Measurements from ENCODE around the gene YJU2. TPM values are rescaled to one million over a fixed set of nuclear protein-coding genes. Genes with fewer than 3 reads are reported as not detected.

Gene YJU2
- polyA plus RNA-seq, 1 donor from 2014 or later: 32.6 TPM

DNA sequence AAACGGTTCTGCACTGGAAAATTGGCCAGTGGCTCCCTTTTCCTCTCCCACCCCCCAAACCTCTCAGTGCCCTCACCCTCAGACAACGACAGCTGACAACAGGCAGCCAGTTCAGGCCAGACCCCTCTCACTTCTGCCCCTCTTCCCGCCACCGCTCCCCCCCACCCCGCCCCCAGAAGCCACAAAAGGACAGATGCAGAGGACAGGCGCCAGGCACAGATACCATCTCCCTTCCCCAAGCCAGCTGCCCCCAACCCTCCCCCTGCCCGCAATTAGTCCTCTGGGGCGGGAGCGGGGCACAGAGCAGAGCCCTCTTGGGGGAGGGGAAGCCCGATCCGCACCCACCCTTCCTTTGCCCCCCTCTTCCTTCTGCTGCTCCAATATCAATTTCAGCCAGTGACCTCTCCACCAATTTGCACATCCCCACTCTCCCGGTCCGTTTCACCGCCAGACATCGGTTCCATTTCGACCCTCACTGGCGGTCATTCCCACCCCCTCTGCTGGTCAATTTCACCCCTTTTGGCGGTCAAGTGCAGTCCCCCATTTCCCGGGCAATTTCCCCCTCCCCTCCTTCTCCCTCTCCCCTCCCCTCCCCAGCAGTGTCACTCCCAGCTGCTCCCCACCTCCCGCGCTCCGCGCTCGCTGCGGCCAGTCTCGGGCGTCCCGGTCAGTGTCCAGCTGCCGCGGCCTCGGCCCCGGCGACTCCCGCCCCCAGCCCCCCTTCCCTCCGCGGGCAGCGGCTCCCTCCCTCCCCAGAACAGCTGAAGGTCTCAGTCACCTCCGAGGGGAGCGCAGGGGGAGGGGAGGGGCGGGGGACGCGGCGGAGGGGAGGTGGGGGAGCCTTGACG, 31.8 kb downstream of the YJU2 start, which contains the start of gene SHD:
SHD (plus strand) TSS at position 848 of the 848 bp plus-strand sequence. CDS start 798 bp downstream, outside the sequence.
- H3K27ac ChIP-seq (ENCODE audit: low read length): peak within 1 kb of the TSS; percentile 86
- H3K9ac ChIP-seq (ENCODE audit: low read length): peak within 1 kb of the TSS; percentile 92
- H3K4me3 ChIP-seq (ENCODE audit: low read length): peak within 1 kb of the TSS; percentile 89
- H3K79me2 ChIP-seq (replicated peaks; ENCODE audit: insufficient read depth, low read length): peaks cover 9% of the 10 kb centered on the region
- TF ChIP-seq EP300 (conservative IDR thresholded peaks at IDR 0.05; ENCODE audit: poor library complexity, severe bottlenecking) (no peak), POLR2AphosphoS5 (IDR thresholded peaks at IDR 0.05) (no peak), EZH2 (IDR thresholded peaks at IDR 0.05; ENCODE audit: borderline replicate concordance, insufficient read depth, low read length, poor library complexity, severe bottlenecking) (no peak), MXI1 (conservative IDR thresholded peaks at IDR 0.05; ENCODE audit: poor library complexity, severe bottlenecking) (no peak), TAF1 (IDR thresholded peaks at IDR 0.05; ENCODE audit: low read depth) (no peak), SMC3 (conservative IDR thresholded peaks at IDR 0.05; ENCODE audit: poor library complexity) (no peak), RAD21 (conservative IDR thresholded peaks at IDR 0.05) (no peak)
- TF ChIP-seq, protein P1, sequence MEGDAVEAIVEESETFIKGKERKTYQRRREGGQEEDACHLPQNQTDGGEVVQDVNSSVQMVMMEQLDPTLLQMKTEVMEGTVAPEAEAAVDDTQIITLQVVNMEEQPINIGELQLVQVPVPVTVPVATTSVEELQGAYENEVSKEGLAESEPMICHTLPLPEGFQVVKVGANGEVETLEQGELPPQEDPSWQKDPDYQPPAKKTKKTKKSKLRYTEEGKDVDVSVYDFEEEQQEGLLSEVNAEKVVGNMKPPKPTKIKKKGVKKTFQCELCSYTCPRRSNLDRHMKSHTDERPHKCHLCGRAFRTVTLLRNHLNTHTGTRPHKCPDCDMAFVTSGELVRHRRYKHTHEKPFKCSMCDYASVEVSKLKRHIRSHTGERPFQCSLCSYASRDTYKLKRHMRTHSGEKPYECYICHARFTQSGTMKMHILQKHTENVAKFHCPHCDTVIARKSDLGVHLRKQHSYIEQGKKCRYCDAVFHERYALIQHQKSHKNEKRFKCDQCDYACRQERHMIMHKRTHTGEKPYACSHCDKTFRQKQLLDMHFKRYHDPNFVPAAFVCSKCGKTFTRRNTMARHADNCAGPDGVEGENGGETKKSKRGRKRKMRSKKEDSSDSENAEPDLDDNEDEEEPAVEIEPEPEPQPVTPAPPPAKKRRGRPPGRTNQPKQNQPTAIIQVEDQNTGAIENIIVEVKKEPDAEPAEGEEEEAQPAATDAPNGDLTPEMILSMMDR (IDR thresholded peaks at IDR 0.05; ENCODE audit: poor library complexity, severe bottlenecking): no peak
- TF ChIP-seq, protein P2, sequence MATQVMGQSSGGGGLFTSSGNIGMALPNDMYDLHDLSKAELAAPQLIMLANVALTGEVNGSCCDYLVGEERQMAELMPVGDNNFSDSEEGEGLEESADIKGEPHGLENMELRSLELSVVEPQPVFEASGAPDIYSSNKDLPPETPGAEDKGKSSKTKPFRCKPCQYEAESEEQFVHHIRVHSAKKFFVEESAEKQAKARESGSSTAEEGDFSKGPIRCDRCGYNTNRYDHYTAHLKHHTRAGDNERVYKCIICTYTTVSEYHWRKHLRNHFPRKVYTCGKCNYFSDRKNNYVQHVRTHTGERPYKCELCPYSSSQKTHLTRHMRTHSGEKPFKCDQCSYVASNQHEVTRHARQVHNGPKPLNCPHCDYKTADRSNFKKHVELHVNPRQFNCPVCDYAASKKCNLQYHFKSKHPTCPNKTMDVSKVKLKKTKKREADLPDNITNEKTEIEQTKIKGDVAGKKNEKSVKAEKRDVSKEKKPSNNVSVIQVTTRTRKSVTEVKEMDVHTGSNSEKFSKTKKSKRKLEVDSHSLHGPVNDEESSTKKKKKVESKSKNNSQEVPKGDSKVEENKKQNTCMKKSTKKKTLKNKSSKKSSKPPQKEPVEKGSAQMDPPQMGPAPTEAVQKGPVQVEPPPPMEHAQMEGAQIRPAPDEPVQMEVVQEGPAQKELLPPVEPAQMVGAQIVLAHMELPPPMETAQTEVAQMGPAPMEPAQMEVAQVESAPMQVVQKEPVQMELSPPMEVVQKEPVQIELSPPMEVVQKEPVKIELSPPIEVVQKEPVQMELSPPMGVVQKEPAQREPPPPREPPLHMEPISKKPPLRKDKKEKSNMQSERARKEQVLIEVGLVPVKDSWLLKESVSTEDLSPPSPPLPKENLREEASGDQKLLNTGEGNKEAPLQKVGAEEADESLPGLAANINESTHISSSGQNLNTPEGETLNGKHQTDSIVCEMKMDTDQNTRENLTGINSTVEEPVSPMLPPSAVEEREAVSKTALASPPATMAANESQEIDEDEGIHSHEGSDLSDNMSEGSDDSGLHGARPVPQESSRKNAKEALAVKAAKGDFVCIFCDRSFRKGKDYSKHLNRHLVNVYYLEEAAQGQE (IDR thresholded peaks at IDR 0.05; ENCODE audit: borderline replicate concordance): no peak
- H3F3A ChIP-seq (ENCODE audit: insufficient read depth, low read length, poor library complexity, severe bottlenecking): no peaks in the 10 kb centered on the region
- H4K20me1 ChIP-seq (ENCODE audit: insufficient read depth): no peaks in the 10 kb centered on the region
- no peaks in the 10 kb centered on the region for H3K9me3 ChIP-seq (ENCODE audit: low read length)
- H3K4me2 ChIP-seq (ENCODE audit: low read length): peak within 1 kb of the TSS; percentile 97
- no peaks in the 10 kb centered on the region for H3K36me3 ChIP-seq (ENCODE audit: insufficient read depth, low read length)
- H3K27me3 ChIP-seq (ENCODE audit: insufficient read depth, low read depth, low read length): no peaks in the 10 kb centered on the region
- no peaks in the 10 kb centered on the region for H3K9me2 ChIP-seq (ENCODE audit: insufficient read depth, low read length)
- peak within 1 kb of the TSS; percentile 45 for H2AFZ ChIP-seq (ENCODE audit: low read depth, low read length)

DNA sequence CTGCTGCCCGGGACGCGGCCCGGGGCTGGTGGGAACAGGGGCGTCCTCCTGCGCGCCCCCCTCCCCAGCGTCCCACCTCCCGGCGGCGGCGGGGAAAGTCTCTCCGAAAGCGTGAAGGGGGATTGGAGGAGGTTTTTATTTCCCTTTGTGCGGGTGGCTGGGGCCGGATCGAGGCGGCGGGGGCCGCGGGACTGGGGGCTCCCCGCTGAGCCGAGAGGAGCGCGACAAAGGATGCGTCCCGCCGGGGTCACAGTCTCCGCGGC, 32.3 kb downstream of the YJU2 start:
- peak; percentile 45 for TF ChIP-seq POLR2AphosphoS5 (IDR thresholded peaks at IDR 0.05)
- TF ChIP-seq EZH2 (IDR thresholded peaks at IDR 0.05; ENCODE audit: borderline replicate concordance, insufficient read depth, low read length, poor library complexity, severe bottlenecking): no peak
- no peak for TF ChIP-seq EP300 (conservative IDR thresholded peaks at IDR 0.05; ENCODE audit: poor library complexity, severe bottlenecking)
- Histone ChIP-seq H3K36me3 (ENCODE audit: insufficient read depth, low read length) (no peaks in the 10 kb centered on the region), H3K27ac (ENCODE audit: low read length) (peak overlapping the region; percentile 86)

More for the DNA sequence above, 32.3 kb downstream of the YJU2 start:
- no peaks in the 10 kb centered on the region for H3K27me3 ChIP-seq (ENCODE audit: insufficient read depth, low read depth, low read length)
- no peaks in the 10 kb centered on the region for H3F3A ChIP-seq (ENCODE audit: insufficient read depth, low read length, poor library complexity, severe bottlenecking)
- no peaks in the 10 kb centered on the region for H3K9me2 ChIP-seq (ENCODE audit: insufficient read depth, low read length)
- H3K4me3 ChIP-seq (ENCODE audit: low read length): peak overlapping the region; percentile 89
- H4K20me1 ChIP-seq (ENCODE audit: insufficient read depth): no peaks in the 10 kb centered on the region
- no peaks in the 10 kb centered on the region for H3K9me3 ChIP-seq (ENCODE audit: low read length)
- H2AFZ ChIP-seq (ENCODE audit: low read depth, low read length): no peak overlapping the region
- H3K79me2 ChIP-seq (replicated peaks; ENCODE audit: insufficient read depth, low read length): peaks cover 9% of the 10 kb centered on the region
- H3K4me2 ChIP-seq (ENCODE audit: low read length): no peak overlapping the region
- peak overlapping the region; percentile 92 for H3K9ac ChIP-seq (ENCODE audit: low read length)
